Endothelial cell (in vitro differentiated cells): Measurements from ENCODE around the gene SHROOM3. TPM values are rescaled to one million over a fixed set of nuclear protein-coding genes. Genes with fewer than 3 reads are reported as not detected.
"Not testable (repeated sequence)": the region's sequence is repeated elsewhere in the genome, so short reads cannot be mapped to it uniquely, and the experiment has no call there.

ENCODE experiments used
- DNase-seq: peaks from one replicate; pipeline ENCODE4 v3.0.0; 2021; ENCODE audit warnings: low spot score
- H3K27ac Mint-ChIP-seq: one replicate; pipeline ENCODE4 v1.8.0; 2021; ENCODE audit warnings: mixed read lengths, inconsistent platforms; ENCODE audit not compliant: unreplicated experiment
- H3K27me3 Mint-ChIP-seq: one replicate; pipeline ENCODE4 v1.8.0; 2021; ENCODE audit warnings: mild to moderate bottlenecking, moderate library complexity, mixed read lengths, inconsistent platforms; ENCODE audit not compliant: unreplicated experiment
- H3K36me3 Mint-ChIP-seq: one replicate; pipeline ENCODE4 v1.8.0; 2021; ENCODE audit warnings: mild to moderate bottlenecking, low read depth, mixed read lengths, inconsistent platforms; ENCODE audit not compliant: unreplicated experiment
- H3K4me1 Mint-ChIP-seq: one replicate; pipeline ENCODE4 v1.8.0; 2021; ENCODE audit warnings: mild to moderate bottlenecking, mixed read lengths, inconsistent platforms; ENCODE audit not compliant: unreplicated experiment
- H3K4me3 Mint-ChIP-seq: one replicate; pipeline ENCODE4 v1.8.0; 2021; ENCODE audit warnings: mild to moderate bottlenecking, mixed read lengths, inconsistent platforms; ENCODE audit not compliant: unreplicated experiment
- H3K9me3 Mint-ChIP-seq: one replicate; pipeline ENCODE4 v1.8.0; 2021; ENCODE audit warnings: mixed read lengths, inconsistent platforms; ENCODE audit not compliant: unreplicated experiment
- CTCF ChIP-seq: fragments of 200-600 bp; sonication (generic); IDR thresholded peaks from one replicate; pipeline ENCODE4 v1.5.0; 2021; ENCODE audit warnings: antibody characterized with exemption; ENCODE audit not compliant: unreplicated experiment
- total RNA-seq: library from RNA; stranded (reverse); fragmentation: NEBNext Ultra II Directional; extraction: Animal tissue kit (Norgen Biotek cat#: 25700); gene quantifications from one replicate; pipeline ENCODE4 v1.2.1, GENCODE V29; 2021; ENCODE audit not compliant: unreplicated experiment

Gene SHROOM3
- total RNA-seq, 1 donor from 2014 or later, result 7.9 TPM

GRCh38 chr4:76606645-76607265 lies 171.7 kb downstream of the SHROOM3 start:
- H3K4me1 Mint-ChIP-seq, result peaks cover 4% of the 10 kb centered on the region
- no peak for TF ChIP-seq CTCF
- H3K27ac Mint-ChIP-seq, result no peak overlapping the region
- no peak for DNase-seq
- no peaks in the 10 kb centered on the region for H3K36me3 Mint-ChIP-seq
- H3K9me3 Mint-ChIP-seq, result no peaks in the 10 kb centered on the region
- no peaks in the 10 kb centered on the region for H3K27me3 Mint-ChIP-seq
- H3K4me3 Mint-ChIP-seq, result no peak overlapping the region

- peaks cover 3% of the 10 kb centered on the region for H3K4me1 Mint-ChIP-seq
- H3K9me3 Mint-ChIP-seq, result no peaks in the 10 kb centered on the region
- DNase-seq, result no peak
- H3K27me3 Mint-ChIP-seq, result no peaks in the 10 kb centered on the region
- TF ChIP-seq CTCF, result no peak
- H3K27ac Mint-ChIP-seq, result no peak overlapping the region
- no peak overlapping the region for H3K4me3 Mint-ChIP-seq
- no peaks in the 10 kb centered on the region for H3K36me3 Mint-ChIP-seq
Observed at GRCh38 chr4:76607266-76607799, 172.3 kb downstream of the SHROOM3 start.

GRCh38 chr4:76607846-76608245 lies 172.8 kb downstream of the SHROOM3 start:
- no peak for DNase-seq
- no peaks in the 10 kb centered on the region for H3K27me3 Mint-ChIP-seq
- no peak overlapping the region for H3K4me3 Mint-ChIP-seq
- H3K9me3 Mint-ChIP-seq, result no peaks in the 10 kb centered on the region
- H3K4me1 Mint-ChIP-seq, result no peaks in the 10 kb centered on the region
- TF ChIP-seq CTCF, result no peak
- no peaks in the 10 kb centered on the region for H3K36me3 Mint-ChIP-seq
- no peak overlapping the region for H3K27ac Mint-ChIP-seq

GRCh38 chr4:76608549-76608948 lies 173.5 kb downstream of the SHROOM3 start:
- not testable (repeated sequence) for H3K36me3 Mint-ChIP-seq, H3K9me3 Mint-ChIP-seq, DNase-seq, H3K4me3 Mint-ChIP-seq, H3K27me3 Mint-ChIP-seq, H3K4me1 Mint-ChIP-seq, H3K27ac Mint-ChIP-seq

- Mint-ChIP-seq H3K36me3 (no peaks in the 10 kb centered on the region), H3K27ac (no peak overlapping the region), H3K4me1 (no peaks in the 10 kb centered on the region), H3K27me3 (no peaks in the 10 kb centered on the region), H3K4me3 (no peak overlapping the region), H3K9me3 (no peaks in the 10 kb centered on the region)
- DNase-seq, result no peak
- TF ChIP-seq CTCF, result no peak
Observed at GRCh38 chr4:76610751-76611547, 175.9 kb downstream of the SHROOM3 start.
